Stimulated activated CD8-positive, alpha-beta memory T cell treated with anti-CD3 and anti-CD28 coated beads, Interleukin-7, amount 100 ng/mL, for 4 hours (primary cell): Measurements from ENCODE around the gene UCHL1.

Source experiments
- DNase-seq, 2 donors: peaks; one replicate each; pipeline ENCODE4 v3.0.0-alpha.2; 2020; ENCODE audit warnings: low read depth in 2 of 2

Gene UCHL1

GRCh38 chr4:41256740-41257256 lies at the start of gene UCHL1:
Gene UCHL1, plus strand, starts transcription at chr4:41256928. Its CDS starts 49 bp downstream, at chr4:41256977.
- no peak for DNase-seq

- DNase-seq, result no peak
These were observed 49.4 kb upstream of the UCHL1 start for GRCh38 chr4:41207291-41207831.

- no peak for DNase-seq
These were observed 47.5 kb upstream of the UCHL1 start for GRCh38 chr4:41209187-41209586.

GRCh38 chr4:41209901-41210300 lies 46.8 kb upstream of the UCHL1 start:
- no peak for DNase-seq

- DNase-seq, result no peak
These were observed 44.6 kb upstream of the UCHL1 start for GRCh38 chr4:41211951-41212615.

GRCh38 chr4:41212616-41213203 lies 44.0 kb upstream of the UCHL1 start:
- no peak for DNase-seq

GRCh38 chr4:41213625-41214135 lies 43.0 kb upstream of the UCHL1 start:
- no peak for DNase-seq

- peak in 1 of 2 donors; percentile 2 for DNase-seq
These were observed 42.4 kb upstream of the UCHL1 start, which contains the start of gene APBB2 for GRCh38 chr4:41214136-41214824. Gene APBB2, minus strand, starts transcription at chr4:41214542. Its CDS starts 181,288 bp downstream, at chr4:41033254.

GRCh38 chr4:41214825-41215146 lies 41.9 kb upstream of the UCHL1 start:
- DNase-seq, result no peak

- no peak for DNase-seq
These were observed 41.6 kb upstream of the UCHL1 start for GRCh38 chr4:41215155-41215554.

- no peak for DNase-seq
These were observed 40.8 kb upstream of the UCHL1 start for GRCh38 chr4:41215969-41216293.

GRCh38 chr4:41216294-41217019 lies 40.3 kb upstream of the UCHL1 start:
- DNase-seq, result peak in 1 of 2 donors; percentile 8

- no peak for DNase-seq
These were observed 39.8 kb upstream of the UCHL1 start for GRCh38 chr4:41217020-41217333.

- DNase-seq, result no peak
These were observed 39.4 kb upstream of the UCHL1 start for GRCh38 chr4:41217374-41217773.

- no peak for DNase-seq
These were observed 38.0 kb upstream of the UCHL1 start for GRCh38 chr4:41218703-41219102.

GRCh38 chr4:41219421-41219950 lies 37.2 kb upstream of the UCHL1 start:
- DNase-seq, result no peak

GRCh38 chr4:41221850-41222645 lies 34.7 kb upstream of the UCHL1 start:
- DNase-seq, result no peak

- no peak for DNase-seq
These were observed 28.8 kb upstream of the UCHL1 start for GRCh38 chr4:41227902-41228301.

- no peak for DNase-seq
These were observed 24.3 kb upstream of the UCHL1 start for GRCh38 chr4:41232406-41232805.

GRCh38 chr4:41232856-41233255 lies 23.9 kb upstream of the UCHL1 start:
- DNase-seq, result no peak

GRCh38 chr4:41236032-41236431 lies 20.7 kb upstream of the UCHL1 start:
- no peak for DNase-seq
